Measurements from ENCODE around the gene TAF6. TPM values are rescaled to one million over a fixed set of nuclear protein-coding genes. Genes with fewer than 3 reads are reported as not detected.
A peak's percentile ranks its signal among the peaks of the same experiment; 100 is the strongest.

Gene TAF6
- polyA plus RNA-seq, 10 donors, result 30.8 to 40.0 (median 34.1) TPM

GRCh38 chr7:100095704-100096103 lies 23.5 kb downstream of the TAF6 start:
- no peak for DNase-seq

GRCh38 chr7:100095289-100095688 lies 23.9 kb downstream of the TAF6 start:
- no peak for DNase-seq

- DNase-seq, result no peak
These were observed 25.2 kb downstream of the TAF6 start for GRCh38 chr7:100093925-100094486.

- no peak for DNase-seq
These were observed 25.7 kb downstream of the TAF6 start for GRCh38 chr7:100093498-100093897.

GRCh38 chr7:100093054-100093453 lies 26.1 kb downstream of the TAF6 start:
- DNase-seq, result no peak

GRCh38 chr7:100091411-100092181 lies 27.6 kb downstream of the TAF6 start:
- DNase-seq, result no peak

- DNase-seq, result no peak
These were observed 28.4 kb downstream of the TAF6 start for GRCh38 chr7:100090527-100091410.

GRCh38 chr7:100089458-100090196 lies 29.5 kb downstream of the TAF6 start:
- no peak for DNase-seq

- DNase-seq, result peak; percentile 78 to 94 (median 85)
These were observed 30.3 kb downstream of the TAF6 start, which contains the start of gene COPS6 for GRCh38 chr7:100088621-100089457. COPS6 (plus strand) TSS chr7:100088969; CDS start chr7:100088991, 22 bp downstream.

- no peak for DNase-seq
These were observed 31.0 kb downstream of the TAF6 start for GRCh38 chr7:100088095-100088620.

- DNase-seq, result peak in 1 of 3 donors; percentile 94
These were observed 32.0 kb downstream of the TAF6 start for GRCh38 chr7:100087055-100087750.

- DNase-seq, result no peak
These were observed 33.6 kb downstream of the TAF6 start for GRCh38 chr7:100085515-100085914.

- no peak for DNase-seq
These were observed 36.2 kb downstream of the TAF6 start for GRCh38 chr7:100082978-100083377.

GRCh38 chr7:100081535-100082102 lies 37.5 kb downstream of the TAF6 start, which contains the start of gene ZNF3:
ZNF3 (minus strand) TSS chr7:100081723; CDS start chr7:100077357, 4,366 bp downstream.
- DNase-seq, result peak; percentile 99 to 100 (median 99)

- no peak for DNase-seq
These were observed 38.1 kb downstream of the TAF6 start for GRCh38 chr7:100080907-100081534.

- DNase-seq, result no peak
These were observed 40.1 kb downstream of the TAF6 start for GRCh38 chr7:100079024-100079560.

- no peak for DNase-seq
These were observed 42.0 kb downstream of the TAF6 start for GRCh38 chr7:100077205-100077604.

- DNase-seq, result no peak
These were observed 43.7 kb downstream of the TAF6 start for GRCh38 chr7:100075418-100075817.
